Left lung (tissue), 10 donors: ENCODE data around the gene MAPK13. TPM values are rescaled to one million over a fixed set of nuclear protein-coding genes. Genes with fewer than 3 reads are reported as not detected.
"Not testable (repeated sequence)": the region's sequence is repeated elsewhere in the genome, so short reads cannot be mapped to it uniquely, and the experiment has no call there.

Experiments
- ATAC-seq: fragments of 200-7000 bp; cut with Tn5 transposase; one replicate; pipeline ENCODE4 v1.9.1; 2020; ENCODE audit warnings: moderate library complexity
- DNase-seq, 4 donors: peaks; one replicate each; pipeline ENCODE4 v3.0.0-alpha.2; 2013 to 2020
- H3K27ac ChIP-seq, 2 donors: fragments of 200-600 bp; sonication (generic) in 1 of 2; one replicate each; pipeline versions ENCODE4 v1.5.0 to v1.8.0; 2020 to 2021
- H3K27me3 ChIP-seq, 2 donors: fragments of 200-600 bp; sonication (generic) in 1 of 2; one replicate each; pipeline versions ENCODE4 v1.5.0 to v1.8.0; 2020 to 2021
- H3K36me3 ChIP-seq, 2 donors: fragments of 200-600 bp; sonication (generic) in 1 of 2; one replicate each; pipeline versions ENCODE4 v1.5.0 to v1.8.0; 2020 to 2021
- H3K4me1 ChIP-seq, 2 donors: fragments of 200-600 bp; one replicate each; pipeline ENCODE4 v1.8.0; 2021
- H3K4me3 ChIP-seq, 2 donors: fragments of 200-600 bp; sonication (generic) in 1 of 2; one replicate each; pipeline versions ENCODE4 v1.5.0 to v1.8.0; 2020 to 2021; ENCODE audit warnings: mild to moderate bottlenecking in 1 of 2
- H3K9me3 ChIP-seq, 2 donors: fragments of 200-600 bp; sonication (generic) in 1 of 2; one replicate each; pipeline versions ENCODE4 v1.5.0 to v1.8.0; 2020 to 2021
- CTCF ChIP-seq, 2 donors: fragments of 200-600 bp; sonication (generic) in 1 of 2; IDR thresholded peaks; one replicate each; pipeline versions ENCODE4 v1.5.0 to v1.8.0; 2021; ENCODE audit warnings: antibody characterized with exemption in 2 of 2
- intact Hi-C, 2 donors: fragments of 100-400 bp; cut with DNase I; formaldehyde crosslinking; loops; one replicate each; pipeline versions ENCODE4 v1.11.2 to v1.14.2; 2022
- polyA plus RNA-seq, 6 donors: library from polyadenylated mRNA; unstranded; fragments of 120-200 nt; gene quantifications; one replicate each; pipeline ENCODE4 v1.2.1, GENCODE V29; 2013; ENCODE audit not compliant: insufficient read length in 6 of 6
- total RNA-seq, 2 donors: library from RNA; stranded (reverse); fragmentation: NEBNext Ultra II Directional; extraction: Animal tissue kit (Norgen Biotek cat#: 25700); gene quantifications; one replicate each; pipeline ENCODE4 v1.2.1, GENCODE V29; 2021
- donor health status: DM: no; HTN: yes; CAD: no.
- donor health status: DM: no; HTN: no; CAD: no.

Gene MAPK13
- total and polyA plus RNA-seq, 8 donors, result 15.7 to 89.7 (median 18.2) TPM

GRCh38 chr6:36128073-36128472 lies 2.2 kb upstream of the MAPK13 start:
- intact Hi-C loops, result loop anchor here in 1 of 2 donors (10.0 kb wide), 1 partner anchor 67 kb away; the partner anchor contains the start of gene BRPF3
- peak overlapping the region in 1 of 2 donors; percentile 20 for H3K4me3 ChIP-seq
- H3K4me1 ChIP-seq, result peaks cover 18 to 94% of the 10 kb centered on the region in 2 donors
- H3K36me3 ChIP-seq, result no peaks in the 10 kb centered on the region
- H3K27ac ChIP-seq, result peak overlapping the region; percentile 39 to 84
- no peaks in the 10 kb centered on the region for H3K27me3 ChIP-seq
- DNase-seq (no peak), ATAC-seq (peak; percentile 1)
- H3K9me3 ChIP-seq, result no peaks in the 10 kb centered on the region
- no peak for TF ChIP-seq CTCF (IDR thresholded peaks at IDR 0.05)

GRCh38 chr6:36128793-36129192 lies 1.5 kb upstream of the MAPK13 start:
- TF ChIP-seq CTCF (IDR thresholded peaks at IDR 0.05), result no peak
- DNase-seq (no peak), ATAC-seq (no peak)
- Histone ChIP-seq H3K4me3 (peak overlapping the region in 1 of 2 donors; percentile 20), H3K27ac (peak overlapping the region in 1 of 2 donors; percentile 84), H3K4me1 (peaks cover 18 to 86% of the 10 kb centered on the region in 2 donors), H3K9me3 (no peaks in the 10 kb centered on the region), H3K27me3 (no peaks in the 10 kb centered on the region), H3K36me3 (no peaks in the 10 kb centered on the region)
- intact Hi-C loops, result loop anchor here in 1 of 2 donors (10.0 kb wide), 1 partner anchor 66 kb away; the partner anchor contains the start of gene BRPF3

- H3K27ac ChIP-seq, result peak overlapping the region in 1 of 2 donors; percentile 75
- H3K36me3 ChIP-seq, DNase-seq, H3K27me3 ChIP-seq, ATAC-seq, H3K9me3 ChIP-seq: not testable (repeated sequence)
- intact Hi-C loops, result loop anchor here in 1 of 2 donors (10.0 kb wide), 1 partner anchor 65 kb away; the partner anchor contains the start of gene BRPF3
- peak overlapping the region in 1 of 2 donors; percentile 45 for H3K4me3 ChIP-seq
- peaks cover 16 to 82% of the 10 kb centered on the region in 2 donors for H3K4me1 ChIP-seq
These were observed 979 bp upstream of the MAPK13 start for GRCh38 chr6:36129334-36129733.

GRCh38 chr6:36130667-36131510 lies 576 bp downstream of the MAPK13 start:
- H3K27me3 ChIP-seq, result no peaks in the 10 kb centered on the region
- intact Hi-C loops, result no loop called here
- H3K36me3 ChIP-seq, result peaks cover 0 to 17% of the 10 kb centered on the region in 2 donors
- H3K9me3 ChIP-seq, result no peaks in the 10 kb centered on the region
- no peak for TF ChIP-seq CTCF (IDR thresholded peaks at IDR 0.05)
- H3K4me3 ChIP-seq, result peak overlapping the region; percentile 24 to 45
- DNase-seq (peak in 3 of 4 donors; percentile 50 to 93 (median 74)), ATAC-seq (peak; percentile 73)
- H3K4me1 ChIP-seq, result peaks cover 16 to 68% of the 10 kb centered on the region in 2 donors
- peak overlapping the region; percentile 75 to 80 for H3K27ac ChIP-seq

GRCh38 chr6:36131511-36132245 lies 1.4 kb downstream of the MAPK13 start:
- peak overlapping the region; percentile 24 to 45 for H3K4me3 ChIP-seq
- H3K27ac ChIP-seq, result peak overlapping the region; percentile 75 to 80
- intact Hi-C loops, result no loop called here

More at GRCh38 chr6:36131511-36132245, 1.4 kb downstream of the MAPK13 start:
- no peak for TF ChIP-seq CTCF (IDR thresholded peaks at IDR 0.05)
- peaks cover 16 to 60% of the 10 kb centered on the region in 2 donors for H3K4me1 ChIP-seq
- H3K9me3 ChIP-seq, result no peaks in the 10 kb centered on the region
- H3K36me3 ChIP-seq, result peaks cover 0 to 25% of the 10 kb centered on the region in 2 donors
- DNase-seq, result peak in 3 of 4 donors; percentile 36 to 76 (median 58)
- ATAC-seq, result peak; percentile 12
- H3K27me3 ChIP-seq, result no peaks in the 10 kb centered on the region
